HFF-Myc (cell line): Measurements from ENCODE around the gene PHTF2.

Experiments used
- DNase-seq: peaks from one replicate; pipeline ENCODE4 v3.0.0-alpha.2; 2011; ENCODE audit warnings: low read depth; ENCODE audit errors: extremely low read depth
- H3K4me3 ChIP-seq: replicated peaks from 2 replicates; pipeline ENCODE4 v1.5.1; 2011; ENCODE audit warnings: low read depth, mild to moderate bottlenecking, control low read depth, low read length
- CTCF ChIP-seq: IDR thresholded peaks from 2 replicates; pipeline ENCODE4 v1.5.1; 2012; ENCODE audit warnings: mild to moderate bottlenecking, low read depth, low read length, control low read depth; ENCODE audit errors: missing control alignments

The PHTF2 gene

GRCh38 chr7:77930496-77930895 is 131.9 kb downstream of the PHTF2 start:
- DNase-seq: no peak
- no peak overlapping the region for H3K4me3 ChIP-seq
- no peak for TF ChIP-seq CTCF

GRCh38 chr7:77931841-77932240 is 133.3 kb downstream of the PHTF2 start:
- H3K4me3 ChIP-seq: no peak overlapping the region
- TF ChIP-seq CTCF: no peak
- DNase-seq: no peak

- no peak for TF ChIP-seq CTCF
- no peak for DNase-seq
- no peak overlapping the region for H3K4me3 ChIP-seq
Observed at GRCh38 chr7:77933394-77933793, 134.8 kb downstream of the PHTF2 start.

DNA sequence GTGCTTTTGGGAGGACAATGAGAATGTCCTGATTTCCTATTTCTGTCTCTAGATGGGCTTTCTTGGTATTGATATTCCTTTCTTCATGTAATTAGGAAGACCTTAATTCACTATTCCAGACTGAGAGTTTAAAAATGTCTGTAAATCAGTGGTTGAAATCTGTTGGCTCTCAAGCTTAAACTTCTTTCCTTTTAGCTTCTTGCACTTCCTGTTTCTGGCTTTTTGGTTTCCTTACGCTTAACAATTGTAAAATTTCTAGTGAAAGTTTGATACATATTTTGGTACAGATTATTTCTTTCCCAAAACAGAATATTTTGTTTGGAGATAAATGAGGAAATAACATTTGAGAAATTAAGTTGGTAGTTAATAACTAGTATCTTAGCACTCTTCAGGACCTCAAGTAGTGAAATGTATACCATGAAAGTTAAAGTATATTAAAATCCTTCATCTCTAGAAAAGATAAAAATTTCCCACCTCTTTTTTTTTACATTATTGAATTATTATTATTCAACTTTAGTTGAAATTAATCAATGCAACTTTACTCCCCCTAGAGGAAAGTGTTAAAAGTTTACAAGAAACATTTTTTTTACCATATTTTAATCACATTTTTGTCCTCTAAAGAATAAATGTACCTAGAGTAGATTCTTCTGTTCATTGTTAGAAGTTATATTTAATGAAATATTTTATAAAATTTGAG is 137.2 kb downstream of the PHTF2 start:
- no peak for TF ChIP-seq CTCF
- DNase-seq: no peak
- no peak overlapping the region for H3K4me3 ChIP-seq

- no peak for DNase-seq
- no peak overlapping the region for H3K4me3 ChIP-seq
- TF ChIP-seq CTCF: peak; percentile 58
Observed at GRCh38 chr7:77940647-77941046, 142.1 kb downstream of the PHTF2 start.

GRCh38 chr7:77942431-77942830 is 143.9 kb downstream of the PHTF2 start:
- no peak overlapping the region for H3K4me3 ChIP-seq
- DNase-seq: no peak
- no peak for TF ChIP-seq CTCF
